Lung (tissue), 12 donors: ENCODE measurements around the gene SPPL2B. TPM values are rescaled to one million over a fixed set of nuclear protein-coding genes. Genes with fewer than 3 reads are reported as not detected.

Source experiments
- ATAC-seq: fragments of 200-7000 bp; cut with Tn5 transposase; one replicate; pipeline ENCODE4 v1.9.1; 2020; ENCODE audit warnings: moderate number of reproducible peaks; ENCODE audit not compliant: insufficient read depth, low FRiP score
- DNase-seq, 3 donors: peaks; one replicate each; pipeline ENCODE4 v3.0.0-alpha.2; 2013 to 2017
- H3K27ac ChIP-seq, 2 donors: one replicate each; pipeline ENCODE4 v1.5.1; 2013; ENCODE audit warnings: mild to moderate bottlenecking in 2 of 2, moderate library complexity in 2 of 2, control low read depth in 1 of 2, inconsistent platforms in 1 of 2, low read depth in 1 of 2, low read length in 1 of 2
- H3K27me3 ChIP-seq, 3 donors: one replicate each; pipeline ENCODE4 v1.5.1; 2013; ENCODE audit warnings: low read length in 2 of 3; ENCODE audit not compliant: control insufficient read depth in 3 of 3, insufficient read depth in 3 of 3
- H3K36me3 ChIP-seq, 4 donors: one replicate each; pipeline ENCODE4 v1.5.1; 2013; ENCODE audit warnings: low read length in 4 of 4, mild to moderate bottlenecking in 1 of 4, moderate library complexity in 1 of 4; ENCODE audit not compliant: control insufficient read depth in 4 of 4, insufficient read depth in 4 of 4
- H3K4me1 ChIP-seq, 5 donors: one replicate each; pipeline ENCODE4 v1.5.1; 2013; ENCODE audit warnings: low read length in 5 of 5, mild to moderate bottlenecking in 2 of 5, moderate library complexity in 1 of 5; ENCODE audit not compliant: control insufficient read depth in 5 of 5, insufficient read depth in 5 of 5
- H3K4me3 ChIP-seq: one replicate; pipeline ENCODE4 v1.5.1; 2013; ENCODE audit warnings: mild to moderate bottlenecking, control low read depth, moderate library complexity
- H3K9ac ChIP-seq, 2 donors: one replicate each; pipeline ENCODE4 v1.5.1; 2013; ENCODE audit warnings: low read length in 2 of 2, control low read depth in 1 of 2; ENCODE audit not compliant: insufficient read depth in 1 of 2
- H3K9me3 ChIP-seq, 4 donors: one replicate each; pipeline ENCODE4 v1.5.1; 2013; ENCODE audit warnings: low read length in 3 of 4, mild to moderate bottlenecking in 1 of 4, moderate library complexity in 1 of 4; ENCODE audit not compliant: control insufficient read depth in 4 of 4, insufficient read depth in 3 of 4
- WGBS, 2 donors: extraction: QIAGEN DNeasy Blood & Tissue Kit; methylation state at CpG; one replicate each; pipeline ENCODE4 v1.1.7; 2013; 5-methylcytosine and 5-hydroxymethylcytosine counted together
- polyA plus RNA-seq, 2 donors: library from polyadenylated mRNA; stranded (reverse); fragments of 200-250 nt; gene quantifications; one replicate each; pipeline ENCODE4 v1.2.1, GENCODE V29; 2013
- total RNA-seq, 2 donors: library from RNA; depleted of rRNA in 1 of 2; stranded (reverse); fragments of >200 nt in 1 of 2; gene quantifications; one replicate each; pipeline ENCODE4 v1.2.1, GENCODE V29; 2014 to 2021
- TF ChIP-seq, protein P1 (sequence below): IDR thresholded peaks from 2 replicates; pipeline ENCODE4 v1.5.1; 2012; ENCODE audit warnings: mild to moderate bottlenecking; ENCODE audit errors: control extremely low read depth, extremely low read depth
- donor health status: control.
- donor health status: control.
- donor health status: Bipolar disorder and iron deficiency.
- donor health status: healthy.
- donor health status: DM: yes; HTN: yes; CAD: no.

Gene SPPL2B
- total and polyA plus RNA-seq, 4 donors: 34.4 to 86.1 (median 48.8) TPM

DNA sequence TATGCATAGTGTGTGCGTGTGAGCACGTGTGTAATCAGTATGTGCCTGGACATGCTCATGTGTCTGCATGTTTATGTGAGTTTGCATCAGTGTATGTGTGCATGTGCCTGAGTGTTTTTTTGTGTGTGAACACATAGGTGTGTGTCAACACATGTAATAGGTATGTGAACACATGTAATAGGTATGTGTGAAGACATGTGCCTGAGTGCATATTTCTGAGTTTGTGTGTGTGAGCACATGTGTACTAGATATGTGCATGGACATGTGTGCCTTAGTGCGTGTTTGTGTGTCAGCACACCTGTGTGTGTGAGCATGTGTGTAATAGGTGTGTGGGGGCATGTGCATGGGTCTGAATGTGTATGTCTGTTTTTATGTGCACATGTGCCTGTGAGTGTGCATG lies 7.4 kb downstream of the SPPL2B start:
- H3K9me3 ChIP-seq: no peaks in the 10 kb centered on the region
- WGBS, 2 donors: 95 to 98% methylated on average over 3 of the region's 3 CpGs
- no peak overlapping the region for H3K27ac ChIP-seq
- H3K9ac ChIP-seq: no peak overlapping the region
- peaks cover 0 to 24% (median 5%) of the 10 kb centered on the region in 4 donors for H3K36me3 ChIP-seq
- H3K4me3 ChIP-seq: no peak overlapping the region
- TF ChIP-seq, protein P1, sequence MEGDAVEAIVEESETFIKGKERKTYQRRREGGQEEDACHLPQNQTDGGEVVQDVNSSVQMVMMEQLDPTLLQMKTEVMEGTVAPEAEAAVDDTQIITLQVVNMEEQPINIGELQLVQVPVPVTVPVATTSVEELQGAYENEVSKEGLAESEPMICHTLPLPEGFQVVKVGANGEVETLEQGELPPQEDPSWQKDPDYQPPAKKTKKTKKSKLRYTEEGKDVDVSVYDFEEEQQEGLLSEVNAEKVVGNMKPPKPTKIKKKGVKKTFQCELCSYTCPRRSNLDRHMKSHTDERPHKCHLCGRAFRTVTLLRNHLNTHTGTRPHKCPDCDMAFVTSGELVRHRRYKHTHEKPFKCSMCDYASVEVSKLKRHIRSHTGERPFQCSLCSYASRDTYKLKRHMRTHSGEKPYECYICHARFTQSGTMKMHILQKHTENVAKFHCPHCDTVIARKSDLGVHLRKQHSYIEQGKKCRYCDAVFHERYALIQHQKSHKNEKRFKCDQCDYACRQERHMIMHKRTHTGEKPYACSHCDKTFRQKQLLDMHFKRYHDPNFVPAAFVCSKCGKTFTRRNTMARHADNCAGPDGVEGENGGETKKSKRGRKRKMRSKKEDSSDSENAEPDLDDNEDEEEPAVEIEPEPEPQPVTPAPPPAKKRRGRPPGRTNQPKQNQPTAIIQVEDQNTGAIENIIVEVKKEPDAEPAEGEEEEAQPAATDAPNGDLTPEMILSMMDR: no peak
- DNase-seq (no peak), ATAC-seq (no peak)
- H3K4me1 ChIP-seq: peaks cover 0 to 23% (median 7%) of the 10 kb centered on the region in 5 donors
- H3K27me3 ChIP-seq: no peaks in the 10 kb centered on the region

- no peak overlapping the region for H3K27ac ChIP-seq
- no peak overlapping the region for H3K9ac ChIP-seq
- ATAC-seq (no peak), DNase-seq (no peak)
- H3K27me3 ChIP-seq: no peaks in the 10 kb centered on the region
- H3K4me1 ChIP-seq: peaks cover 0 to 28% (median 4%) of the 10 kb centered on the region in 5 donors
- TF ChIP-seq, protein P1: no peak
- H3K9me3 ChIP-seq: no peaks in the 10 kb centered on the region
- peaks cover 0 to 29% (median 8%) of the 10 kb centered on the region in 4 donors for H3K36me3 ChIP-seq
- 89 to 96% methylated on average over 33 of the region's 33 CpGs for WGBS, 2 donors
- no peak overlapping the region for H3K4me3 ChIP-seq
These were observed 8.2 kb downstream of the SPPL2B start for GRCh38 chr19:2336528-2337328.

- TF ChIP-seq, protein P1: no peak
- no peak overlapping the region for H3K4me3 ChIP-seq
- DNase-seq (peak; percentile 49 to 76 (median 67)), ATAC-seq (no peak)
- peaks cover 0 to 29% (median 8%) of the 10 kb centered on the region in 4 donors for H3K36me3 ChIP-seq
- H3K4me1 ChIP-seq: peaks cover 0 to 28% (median 4%) of the 10 kb centered on the region in 5 donors
- 81 to 84% methylated on average over 18 to 19 of the region's 19 CpGs for WGBS, 2 donors
- no peaks in the 10 kb centered on the region for H3K27me3 ChIP-seq
- H3K9me3 ChIP-seq: no peaks in the 10 kb centered on the region
- no peak overlapping the region for H3K9ac ChIP-seq
- no peak overlapping the region for H3K27ac ChIP-seq
These were observed 8.8 kb downstream of the SPPL2B start for GRCh38 chr19:2337329-2337707.
